ENCODE results near the gene CELF2.

CELF2 gene

GRCh38 chr10:11302181-11302580, 284.5 kb downstream of the CELF2 start:
- Histone ChIP-seq H3K27ac (ENCODE audit: low read depth, low read length) (no peak overlapping the region), H3K9me3 (ENCODE audit: control insufficient read depth, insufficient read depth, low read length) (no peaks in the 10 kb centered on the region), H3K36me3 (ENCODE audit: control insufficient read depth, low read length) (no peaks in the 10 kb centered on the region), H3K9me2 (replicated peaks; ENCODE audit: control insufficient read depth, low read length) (no peaks in the 10 kb centered on the region), H3K4me3 (ENCODE audit: low read length) (no peak overlapping the region), H3K79me2 (ENCODE audit: control insufficient read depth, low read length) (no peaks in the 10 kb centered on the region), H3K4me1 (ENCODE audit: control insufficient read depth, low read length) (no peaks in the 10 kb centered on the region), H3F3A (ENCODE audit: control insufficient read depth, insufficient read depth) (no peaks in the 10 kb centered on the region), H3K4me2 (ENCODE audit: low read length) (no peak overlapping the region), H3K27me3 (ENCODE audit: control insufficient read depth, low read length) (no peaks in the 10 kb centered on the region), H4K20me1 (ENCODE audit: control insufficient read depth, insufficient read depth, low read depth, low read length) (no peaks in the 10 kb centered on the region)
- TF ChIP-seq CTCF (IDR thresholded peaks at IDR 0.05; ENCODE audit: low read depth, low read length, poor library complexity, severe bottlenecking) (no peak), EZH2phosphoT487 (IDR thresholded peaks at IDR 0.05; ENCODE audit: borderline replicate concordance, low read length) (no peak)

- H3K4me1 ChIP-seq (ENCODE audit: control insufficient read depth, low read length): no peaks in the 10 kb centered on the region
Observed at GRCh38 chr10:11303361-11304170, 285.9 kb downstream of the CELF2 start.

GRCh38 chr10:11304906-11305585, 287.4 kb downstream of the CELF2 start:
- Histone ChIP-seq H3K79me2 (ENCODE audit: control insufficient read depth, low read length) (no peaks in the 10 kb centered on the region), H4K20me1 (ENCODE audit: control insufficient read depth, insufficient read depth, low read depth, low read length) (no peaks in the 10 kb centered on the region), H3K9me3 (ENCODE audit: control insufficient read depth, insufficient read depth, low read length) (peaks cover 11% of the 10 kb centered on the region; the same call in 1 of the 2 replicates), H3K4me3 (ENCODE audit: low read length) (no peak overlapping the region), H3K9me2 (replicated peaks; ENCODE audit: control insufficient read depth, low read length) (no peaks in the 10 kb centered on the region), H3F3A (ENCODE audit: control insufficient read depth, insufficient read depth) (no peaks in the 10 kb centered on the region), H3K4me1 (ENCODE audit: control insufficient read depth, low read length) (no peaks in the 10 kb centered on the region), H3K27ac (ENCODE audit: low read depth, low read length) (no peak overlapping the region), H3K4me2 (ENCODE audit: low read length) (no peak overlapping the region), H3K36me3 (ENCODE audit: control insufficient read depth, low read length) (no peaks in the 10 kb centered on the region), H3K27me3 (ENCODE audit: control insufficient read depth, low read length) (no peaks in the 10 kb centered on the region)
- no peak for TF ChIP-seq EZH2phosphoT487 (IDR thresholded peaks at IDR 0.05; ENCODE audit: borderline replicate concordance, low read length)
- TF ChIP-seq CTCF (IDR thresholded peaks at IDR 0.05; ENCODE audit: low read depth, low read length, poor library complexity, severe bottlenecking): no peak

More at GRCh38 chr10:11303361-11304170, 285.9 kb downstream of the CELF2 start:
- TF ChIP-seq CTCF (IDR thresholded peaks at IDR 0.05; ENCODE audit: low read depth, low read length, poor library complexity, severe bottlenecking) (no peak), EZH2phosphoT487 (IDR thresholded peaks at IDR 0.05; ENCODE audit: borderline replicate concordance, low read length) (no peak)
- H3K36me3 ChIP-seq (ENCODE audit: control insufficient read depth, low read length): no peaks in the 10 kb centered on the region
- H3K27ac ChIP-seq (ENCODE audit: low read depth, low read length): no peak overlapping the region
- H3K27me3 ChIP-seq (ENCODE audit: control insufficient read depth, low read length): no peaks in the 10 kb centered on the region
- no peak overlapping the region for H3K4me2 ChIP-seq (ENCODE audit: low read length)
- no peaks in the 10 kb centered on the region for H3K79me2 ChIP-seq (ENCODE audit: control insufficient read depth, low read length)
- no peaks in the 10 kb centered on the region for H4K20me1 ChIP-seq (ENCODE audit: control insufficient read depth, insufficient read depth, low read depth, low read length)
- no peaks in the 10 kb centered on the region for H3F3A ChIP-seq (ENCODE audit: control insufficient read depth, insufficient read depth)
- H3K4me3 ChIP-seq (ENCODE audit: low read length): no peak overlapping the region
- H3K9me2 ChIP-seq (replicated peaks; ENCODE audit: control insufficient read depth, low read length): no peaks in the 10 kb centered on the region
- peaks cover 5% of the 10 kb centered on the region; the same call in 1 of the 2 replicates for H3K9me3 ChIP-seq (ENCODE audit: control insufficient read depth, insufficient read depth, low read length)

All from DOHH2 (cell line).